Measurements from ENCODE around the gene MRPS34.

- no peak for TF ChIP-seq POLR2A (IDR thresholded peaks at IDR 0.05)
- TF ChIP-seq POLR2AphosphoS5 (IDR thresholded peaks at IDR 0.05) = no peak
- TF ChIP-seq CTCF (IDR thresholded peaks at IDR 0.05) = no peak
These were observed 3.1 kb upstream of the MRPS34 start for GRCh38 chr16:1775846-1776671.
